Nephron (organoid): ENCODE measurements around the gene MYOT.

Experiments
- H3K27ac Mint-ChIP-seq, 3 experiments: 2 replicates each; pipeline ENCODE4 v1.8.0; 2020; ENCODE audit warnings: mixed read lengths in 3 of 3, mild to moderate bottlenecking in 2 of 3, moderate library complexity in 1 of 3
- H3K27me3 Mint-ChIP-seq: 2 replicates; pipeline ENCODE4 v1.8.0; 2021; ENCODE audit warnings: low read depth, mild to moderate bottlenecking, moderate library complexity, mixed read lengths
- H3K36me3 Mint-ChIP-seq: 2 replicates; pipeline ENCODE4 v1.8.0; 2020; ENCODE audit warnings: low read depth, mixed read lengths
- H3K4me1 Mint-ChIP-seq: 2 replicates; pipeline ENCODE4 v1.8.0; 2020; ENCODE audit warnings: mixed read lengths
- H3K4me3 Mint-ChIP-seq, 3 experiments: 2 replicates each; pipeline ENCODE4 v1.8.0; 2020; ENCODE audit warnings: mild to moderate bottlenecking in 3 of 3, mixed read lengths in 3 of 3, moderate library complexity in 2 of 3
- H3K9me3 Mint-ChIP-seq: 2 replicates; pipeline ENCODE4 v1.8.0; 2020; ENCODE audit warnings: mixed read lengths
- CTCF ChIP-seq, 3 experiments: fragments of 200-600 bp; sonication (generic); IDR thresholded peaks; one replicate each; pipeline ENCODE4 v1.5.0; 2021; ENCODE audit warnings: antibody characterized with exemption in 3 of 3; ENCODE audit not compliant: unreplicated experiment in 3 of 3

The MYOT gene

GRCh38 chr5:137896560-137896959 is 28.9 kb downstream of the MYOT start:
- no peaks in the 10 kb centered on the region for H3K4me1 Mint-ChIP-seq
- no peaks in the 10 kb centered on the region for H3K36me3 Mint-ChIP-seq
- no peak overlapping the region for H3K27ac Mint-ChIP-seq
- no peak overlapping the region for H3K4me3 Mint-ChIP-seq
- H3K27me3 Mint-ChIP-seq, result no peaks in the 10 kb centered on the region
- no peak for TF ChIP-seq CTCF (IDR thresholded peaks at IDR 0.05; ENCODE audit: unreplicated experiment in 3 of 3)
- no peaks in the 10 kb centered on the region for H3K9me3 Mint-ChIP-seq

GRCh38 chr5:137899493-137899892 is 31.8 kb downstream of the MYOT start:
- TF ChIP-seq CTCF (IDR thresholded peaks at IDR 0.05; ENCODE audit: unreplicated experiment in 3 of 3), result no peak
- H3K27me3 Mint-ChIP-seq, result no peaks in the 10 kb centered on the region
- H3K9me3 Mint-ChIP-seq, result no peaks in the 10 kb centered on the region
- H3K27ac Mint-ChIP-seq, result no peak overlapping the region
- H3K36me3 Mint-ChIP-seq, result no peaks in the 10 kb centered on the region
- no peak overlapping the region for H3K4me3 Mint-ChIP-seq
- H3K4me1 Mint-ChIP-seq, result no peaks in the 10 kb centered on the region

GRCh38 chr5:137901011-137901817 is 33.6 kb downstream of the MYOT start:
- H3K4me3 Mint-ChIP-seq, result no peak overlapping the region
- no peaks in the 10 kb centered on the region for H3K9me3 Mint-ChIP-seq
- H3K27me3 Mint-ChIP-seq, result no peaks in the 10 kb centered on the region
- H3K27ac Mint-ChIP-seq, result no peak overlapping the region
- no peaks in the 10 kb centered on the region for H3K36me3 Mint-ChIP-seq
- TF ChIP-seq CTCF (IDR thresholded peaks at IDR 0.05; ENCODE audit: unreplicated experiment in 3 of 3), result no peak
- no peaks in the 10 kb centered on the region for H3K4me1 Mint-ChIP-seq

- Mint-ChIP-seq H3K9me3 (no peaks in the 10 kb centered on the region), H3K4me3 (no peak overlapping the region), H3K27me3 (no peaks in the 10 kb centered on the region), H3K36me3 (no peaks in the 10 kb centered on the region), H3K27ac (no peak overlapping the region), H3K4me1 (no peaks in the 10 kb centered on the region)
- no peak for TF ChIP-seq CTCF (IDR thresholded peaks at IDR 0.05; ENCODE audit: unreplicated experiment in 3 of 3)
These were observed 34.9 kb downstream of the MYOT start for GRCh38 chr5:137902408-137903133.

- Mint-ChIP-seq H3K9me3 (peaks cover 28% of the 10 kb centered on the region), H3K27me3 (no peaks in the 10 kb centered on the region), H3K36me3 (peaks cover 11% of the 10 kb centered on the region), H3K27ac (no peak overlapping the region), H3K4me1 (no peaks in the 10 kb centered on the region), H3K4me3 (no peak overlapping the region)
- no peak for TF ChIP-seq CTCF (IDR thresholded peaks at IDR 0.05; ENCODE audit: unreplicated experiment in 3 of 3)
These were observed 47.1 kb downstream of the MYOT start for GRCh38 chr5:137914758-137915157.
